T-helper 2 cell (primary cell): ENCODE results near the gene SLC7A4.
"Not testable (repeated sequence)": the region's sequence is repeated elsewhere in the genome, so short reads cannot be mapped to it uniquely, and the experiment has no call there.

Source experiments
- DNase-seq, 5 experiments: peaks; one replicate each; pipeline versions ENCODE4 v3.0.0 to v3.0.0-alpha.2; 2012 to 2022

SLC7A4 gene

DNA sequence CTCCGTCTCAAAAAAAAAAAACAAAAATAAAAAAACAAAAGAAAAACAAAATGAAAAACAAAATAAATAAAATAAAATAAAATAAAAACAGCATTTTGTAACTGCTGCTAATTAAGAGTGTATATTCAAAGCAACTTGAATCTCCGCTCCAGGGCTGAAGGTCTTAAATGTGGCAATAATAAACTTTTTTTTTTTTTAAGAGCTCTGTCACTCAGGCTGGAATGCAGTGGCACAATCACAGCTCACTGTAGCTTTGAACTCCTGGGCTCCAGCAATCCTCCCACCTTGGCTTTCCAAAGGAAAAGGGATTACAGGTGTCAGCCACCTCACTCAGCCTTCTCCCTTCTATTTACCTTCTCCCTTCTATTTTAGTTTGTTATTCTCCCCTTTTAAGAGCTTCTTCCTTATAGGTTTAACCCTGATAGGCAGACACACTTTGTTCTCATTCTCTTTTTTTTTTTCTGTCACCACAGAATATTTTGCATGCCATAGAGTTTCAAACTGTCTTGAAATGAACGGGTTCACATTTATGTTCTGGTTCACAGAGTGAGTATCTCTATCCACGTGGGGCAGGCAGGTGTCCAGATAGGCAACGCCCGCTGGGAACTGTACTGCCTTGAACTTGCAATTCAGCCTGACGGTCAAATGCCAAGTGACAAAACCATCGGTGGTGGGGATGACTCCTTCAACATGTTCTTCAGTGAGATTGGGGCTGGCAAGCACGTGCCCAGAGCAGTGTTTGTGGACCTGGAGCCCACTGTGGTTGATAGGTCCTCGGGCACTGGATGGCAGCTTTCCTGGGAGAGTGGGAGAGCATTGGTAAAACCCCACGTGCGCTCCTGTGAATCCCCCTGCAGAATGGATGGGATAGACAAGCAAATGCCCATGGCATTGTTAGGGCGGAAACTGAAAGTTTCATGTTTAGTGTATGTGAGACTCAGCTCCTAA lies 32.8 kb upstream of the SLC7A4 start:
- no peak for DNase-seq

GRCh38 chr22:21064425-21064824 lies 32.1 kb upstream of the SLC7A4 start:
- not testable (repeated sequence) for DNase-seq

DNA sequence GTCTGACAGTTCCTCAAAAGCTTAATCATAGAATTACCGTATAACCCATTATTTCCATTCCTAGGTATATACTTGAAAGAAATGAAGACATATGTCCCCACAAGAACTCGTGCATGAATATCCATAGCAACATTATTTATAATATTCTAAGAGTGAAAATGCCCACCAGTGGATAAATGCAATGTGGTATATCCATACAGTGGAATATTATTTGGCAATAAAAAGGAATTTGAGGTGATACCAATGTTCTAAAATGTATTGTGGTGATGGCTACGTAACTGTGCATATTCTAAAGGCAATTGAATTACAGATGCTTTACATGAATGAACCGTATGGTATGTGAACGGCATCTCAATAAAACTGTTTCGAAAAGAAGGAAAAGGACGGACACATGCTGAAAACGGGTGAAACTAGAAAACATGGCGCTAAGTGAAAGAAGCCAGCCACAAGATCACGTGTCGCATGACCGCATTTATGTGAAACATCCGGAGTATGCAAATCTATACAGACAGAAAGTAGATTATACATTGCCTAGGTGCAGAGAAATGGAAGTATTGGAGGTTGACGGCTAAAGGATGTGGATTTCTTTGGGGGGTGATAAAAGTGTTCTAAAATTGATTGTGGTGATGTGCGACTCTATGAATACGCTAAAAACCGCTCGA lies 29.4 kb upstream of the SLC7A4 start:
- not testable (repeated sequence) for DNase-seq

DNA sequence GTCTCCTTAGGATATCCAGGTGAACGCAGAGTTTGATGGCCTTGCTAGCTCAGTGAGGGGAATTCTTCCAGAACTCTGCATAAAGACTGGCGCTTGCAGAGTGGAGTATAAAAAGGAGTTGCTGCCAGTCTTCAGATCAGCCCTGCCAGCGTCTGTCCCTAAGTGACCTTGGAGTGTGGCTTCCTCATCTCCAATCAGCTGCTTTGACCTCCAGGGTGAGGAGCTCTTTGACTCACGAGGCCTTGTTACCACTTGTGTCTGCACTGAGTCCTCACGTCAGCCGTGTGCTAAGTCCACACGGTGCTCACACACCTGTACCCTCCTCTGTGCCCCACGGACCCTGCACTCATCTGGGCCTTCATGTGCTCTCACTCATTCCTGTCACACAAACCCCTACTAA lies 28.0 kb upstream of the SLC7A4 start:
- not testable (repeated sequence) for DNase-seq

DNA sequence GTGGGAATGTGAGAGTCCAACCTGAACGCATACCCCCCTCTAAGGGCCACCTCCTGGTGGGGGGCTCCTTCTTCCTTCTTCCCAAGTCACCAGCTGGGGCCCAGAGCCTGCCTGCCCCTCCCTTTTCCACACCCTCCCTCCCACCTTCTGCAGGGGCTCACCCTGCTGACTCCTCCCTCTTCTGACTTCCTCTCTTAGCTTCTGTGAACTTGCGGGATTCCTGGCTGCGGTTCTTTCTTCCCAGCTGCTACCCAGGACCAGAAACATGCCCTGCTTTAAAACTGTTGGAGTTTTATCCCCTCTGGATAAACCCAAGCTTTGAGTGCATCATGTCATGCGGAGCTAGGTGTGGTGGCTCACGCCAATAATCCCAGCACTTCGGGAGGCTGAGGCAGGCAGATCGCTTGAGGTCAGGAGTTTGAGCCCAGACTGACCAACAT lies 23.5 kb upstream of the SLC7A4 start:
- no peak for DNase-seq

GRCh38 chr22:21055564-21055834 lies 23.1 kb upstream of the SLC7A4 start:
- no peak for DNase-seq

DNA sequence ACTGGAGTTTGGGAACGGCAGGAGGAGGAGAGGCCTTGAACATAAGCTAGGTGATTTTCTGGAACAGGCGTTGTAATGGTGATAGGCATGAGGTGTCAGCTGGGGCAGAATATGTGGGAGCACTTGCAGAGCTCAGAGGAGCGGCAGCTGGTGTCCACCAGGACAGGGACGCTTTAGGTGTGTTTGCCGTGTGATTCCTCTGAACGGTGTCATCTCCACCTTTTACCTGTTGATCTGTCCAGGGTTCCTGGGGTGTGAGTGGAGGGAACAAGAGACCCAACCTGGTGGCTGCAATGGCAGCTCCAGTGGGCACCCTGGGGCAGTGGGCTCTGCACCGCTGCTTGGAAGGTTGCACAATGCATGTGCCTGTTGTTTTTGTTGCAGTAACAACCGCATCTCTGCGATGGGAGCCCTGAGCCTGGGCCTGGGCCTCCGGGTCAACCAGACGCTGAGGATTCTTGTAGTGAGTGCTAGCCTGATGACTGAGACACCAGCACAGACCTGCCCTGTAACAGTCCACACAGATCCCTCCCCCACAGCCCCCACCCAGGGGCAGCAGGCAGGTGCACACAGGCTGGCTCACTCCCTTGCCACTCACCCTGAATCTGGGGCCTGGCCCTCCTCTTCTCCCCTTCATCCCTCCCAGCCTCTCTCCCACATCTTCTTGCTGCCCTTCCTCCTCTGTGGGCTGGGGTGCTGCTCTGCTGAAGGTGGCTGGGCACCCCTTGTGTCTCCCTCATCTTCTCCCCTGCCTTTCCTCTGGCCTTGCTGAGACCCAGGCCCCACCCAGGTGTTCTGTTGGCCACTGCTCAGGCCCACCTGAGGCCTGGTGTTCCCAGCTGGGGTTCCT lies 22.6 kb upstream of the SLC7A4 start:
- DNase-seq = no peak

DNA sequence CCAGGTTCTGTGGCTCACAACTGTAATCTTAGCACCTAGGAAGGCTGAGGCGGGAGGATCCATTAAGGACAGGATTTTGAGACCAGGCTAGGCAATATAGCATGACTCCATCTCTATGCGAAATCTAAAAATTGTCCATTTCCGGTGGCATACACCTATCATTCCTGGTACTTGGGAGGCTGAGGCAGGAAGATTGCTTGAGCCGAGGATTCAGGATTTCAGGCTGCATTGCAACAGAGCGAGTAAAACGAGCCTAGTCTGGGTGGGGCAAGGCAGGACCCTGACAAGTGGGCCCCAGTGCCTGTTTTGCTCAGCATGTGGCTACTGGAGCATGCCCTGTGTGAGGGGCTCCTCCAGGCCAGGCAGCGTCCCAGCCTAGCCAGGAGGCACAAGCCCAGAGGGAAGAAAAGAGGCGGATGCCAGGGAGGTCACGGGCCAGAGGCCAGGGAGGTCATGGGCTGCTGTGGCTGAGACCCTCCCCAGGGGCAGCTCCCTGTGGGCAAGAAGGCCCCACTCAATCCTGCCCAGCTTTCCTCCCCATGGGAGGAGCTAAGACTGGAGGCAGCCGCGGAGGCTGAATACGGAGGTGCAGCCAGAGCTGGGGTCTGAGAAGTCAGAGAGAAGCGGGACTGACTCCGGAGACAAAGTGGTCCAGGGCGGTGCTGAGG lies 21.8 kb upstream of the SLC7A4 start:
- no peak for DNase-seq

DNA sequence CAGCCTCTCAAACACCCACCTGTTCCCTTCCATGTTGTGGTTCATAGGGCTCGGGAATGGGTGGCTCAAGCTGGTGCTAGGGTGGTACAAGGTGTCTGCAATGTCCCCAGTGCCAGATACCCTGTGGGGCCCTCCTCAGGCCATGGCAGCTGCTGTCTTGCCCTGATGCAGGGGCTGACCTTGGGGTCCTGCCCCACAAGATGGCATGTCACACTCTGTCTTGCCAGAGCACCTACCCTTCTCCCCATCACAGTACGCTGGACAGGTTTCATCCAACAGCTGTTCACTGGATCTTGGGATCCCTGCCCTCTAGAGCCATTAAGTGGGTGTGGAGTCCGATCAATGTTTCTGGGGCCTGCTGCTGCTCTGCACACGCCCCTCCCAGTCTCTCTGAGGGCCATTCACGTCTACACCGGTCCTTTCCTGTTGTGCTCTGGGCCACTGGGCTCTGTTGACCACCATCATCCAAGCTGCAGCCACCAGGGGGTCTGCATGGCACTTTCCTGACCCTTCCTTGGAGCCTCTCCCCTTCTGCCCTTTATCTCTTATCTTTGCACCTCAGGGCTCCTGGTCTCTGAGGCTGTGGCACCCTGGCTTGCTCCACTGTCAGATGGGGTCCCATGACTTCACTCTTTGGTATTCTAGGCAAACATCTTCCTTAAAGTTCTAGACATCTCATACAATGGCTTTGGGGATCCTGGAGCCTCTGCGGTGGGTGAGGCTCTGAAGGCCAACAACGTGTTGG lies 20.5 kb upstream of the SLC7A4 start:
- DNase-seq = no peak

DNA sequence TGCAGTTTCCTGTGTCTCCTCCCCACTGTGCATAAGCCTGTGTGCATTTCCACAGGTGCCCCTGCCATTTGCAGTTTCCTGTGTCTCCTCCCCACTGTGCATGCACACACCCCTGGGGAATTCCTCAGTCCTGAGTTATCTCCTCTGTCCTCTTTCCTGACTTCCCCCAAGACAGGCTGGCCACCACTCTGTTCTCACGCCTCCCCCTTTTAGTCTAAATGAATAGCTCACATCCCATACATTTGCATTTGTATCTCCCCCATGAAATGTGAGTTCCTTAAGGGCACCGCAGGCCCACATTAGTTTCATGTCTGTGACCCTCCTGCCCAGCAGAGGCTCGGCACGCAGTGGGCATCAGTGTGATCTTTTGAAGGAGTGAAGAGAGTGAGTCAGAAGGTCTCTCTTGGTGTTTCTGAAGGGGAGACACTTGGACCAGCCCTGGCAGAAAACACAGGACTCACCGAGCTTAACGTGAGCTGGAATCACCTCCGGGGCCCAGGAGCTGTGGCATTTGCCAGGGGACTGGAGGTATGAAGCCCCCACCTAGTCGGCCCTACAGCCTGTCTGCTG lies 19.6 kb upstream of the SLC7A4 start:
- DNase-seq = no peak

- DNase-seq = no peak
These were observed 18.9 kb upstream of the SLC7A4 start for GRCh38 chr22:21051145-21051830.

DNA sequence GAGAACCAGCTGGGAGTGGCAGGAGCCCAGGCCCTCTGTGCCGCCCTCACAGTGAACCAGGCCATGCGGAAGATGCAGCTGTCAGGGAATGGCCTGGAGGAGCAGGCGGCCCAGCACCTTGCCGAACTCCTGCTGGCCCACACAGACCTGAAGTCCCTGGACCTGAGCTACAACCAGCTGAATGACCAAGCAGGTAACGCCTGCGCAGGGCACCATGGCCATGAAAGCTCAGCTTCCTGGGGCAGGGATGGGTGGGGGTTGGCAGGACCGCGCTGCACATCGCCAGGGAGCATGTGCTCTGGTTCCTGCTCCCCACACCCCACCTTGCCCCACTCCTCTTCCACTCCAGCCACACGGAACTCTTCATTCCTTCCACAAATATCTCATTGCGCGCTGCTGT lies 16.6 kb upstream of the SLC7A4 start:
- DNase-seq = not testable (repeated sequence)

- not testable (repeated sequence) for DNase-seq
These were observed 16.1 kb upstream of the SLC7A4 start for GRCh38 chr22:21048448-21048847.

DNA sequence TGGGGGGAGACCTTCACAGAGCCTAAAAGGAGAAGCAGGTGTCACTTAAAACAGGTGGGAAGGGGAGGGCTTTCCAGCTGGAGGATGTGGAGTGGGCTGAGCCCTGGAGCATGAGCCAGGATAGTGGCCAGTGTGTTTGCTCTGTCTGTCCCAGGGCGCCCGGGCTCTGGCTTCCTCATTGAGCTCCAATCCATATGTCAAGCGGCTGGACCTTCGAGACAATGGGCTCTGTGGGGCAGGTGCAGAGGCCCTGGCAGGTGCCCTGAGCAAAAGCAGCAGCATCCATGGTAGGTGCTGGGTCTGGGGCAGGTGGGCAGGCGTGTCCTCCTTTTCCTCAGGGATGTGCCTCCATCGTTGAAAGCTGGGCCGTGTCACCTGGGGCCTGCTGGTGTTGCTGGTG lies 15.4 kb upstream of the SLC7A4 start:
- DNase-seq = no peak

DNA sequence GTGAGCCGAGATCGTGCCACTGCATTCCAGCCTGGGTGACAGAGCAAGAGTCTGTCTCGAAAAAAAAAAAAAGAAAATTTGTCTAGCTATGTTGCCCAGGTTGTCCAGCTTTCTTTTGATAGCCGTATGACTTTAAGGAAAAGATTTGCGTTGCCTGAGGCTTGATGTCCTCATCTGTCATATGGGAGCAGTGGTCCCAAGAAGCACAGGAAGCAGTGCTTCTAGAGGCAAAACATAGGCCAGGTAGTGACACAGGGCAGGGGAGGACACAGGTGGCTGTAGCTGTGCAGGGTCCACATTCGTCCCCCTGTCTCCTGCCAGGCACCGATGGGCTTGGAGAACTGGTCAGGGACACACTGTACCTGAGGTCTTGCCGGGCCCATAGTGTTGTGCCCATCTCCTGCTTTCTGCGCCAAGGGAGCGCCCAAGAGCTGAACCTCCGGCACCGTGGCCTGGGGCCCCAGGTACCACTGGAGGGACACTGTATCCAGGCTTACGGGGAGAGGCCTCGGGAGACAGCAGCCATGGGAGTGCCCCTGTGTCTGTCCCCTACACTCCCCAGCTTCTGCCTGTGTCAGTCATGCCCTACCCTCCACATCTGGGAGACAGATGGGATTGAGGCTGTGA lies 14.8 kb upstream of the SLC7A4 start:
- no peak for DNase-seq

- DNase-seq = peak in 4 of 5 experiments; percentile 32 to 78 (median 54)
These were observed 13.4 kb upstream of the SLC7A4 start, which contains the start of gene LRRC74B for GRCh38 chr22:21045585-21046294. Gene LRRC74B, plus strand, starts transcription at chr22:21045946. Its CDS starts 41 bp downstream, at chr22:21045987.

GRCh38 chr22:21044931-21045584 lies 12.7 kb upstream of the SLC7A4 start:
- DNase-seq = no peak

GRCh38 chr22:21043860-21044535 lies 11.6 kb upstream of the SLC7A4 start:
- no peak for DNase-seq
